Activated T-helper 9 cell treated with anti-CD3 and anti-CD28 coated beads, Interleukin-2, amount 50 U/mL, for 16 hours (primary cell): ENCODE measurements around the gene SLC47A1.
"Not testable (repeated sequence)": the region's sequence is repeated elsewhere in the genome, so short reads cannot be mapped to it uniquely, and the experiment has no call there.

Experiments used
- DNase-seq: peaks from one replicate; pipeline ENCODE4 v3.0.0-alpha.2; 2020; ENCODE audit warnings: low read depth

SLC47A1 gene

GRCh38 chr17:19533718-19534561 is at the start of gene SLC47A1:
TSS of gene SLC47A1 (plus strand) at chr17:19533854. CDS start at chr17:19533940, 86 bp downstream.
- DNase-seq: no peak

- no peak for DNase-seq
Measured at GRCh38 chr17:19485800-19486340, 47.8 kb upstream of the SLC47A1 start.

GRCh38 chr17:19486351-19487023 is 47.2 kb upstream of the SLC47A1 start:
- DNase-seq: no peak

GRCh38 chr17:19487024-19487600 is 46.5 kb upstream of the SLC47A1 start:
- no peak for DNase-seq

- no peak for DNase-seq
Measured at GRCh38 chr17:19492141-19492540, 41.5 kb upstream of the SLC47A1 start.

GRCh38 chr17:19494961-19495806 is 38.5 kb upstream of the SLC47A1 start:
- DNase-seq: no peak

- no peak for DNase-seq
Measured at GRCh38 chr17:19495828-19496528, 37.7 kb upstream of the SLC47A1 start.

GRCh38 chr17:19497624-19498023 is 36.0 kb upstream of the SLC47A1 start:
- DNase-seq: no peak

- DNase-seq: no peak
Measured at GRCh38 chr17:19501219-19501618, 32.4 kb upstream of the SLC47A1 start.

GRCh38 chr17:19502517-19502916 is 31.1 kb upstream of the SLC47A1 start:
- peak; percentile 10 for DNase-seq

GRCh38 chr17:19505561-19505960 is 28.1 kb upstream of the SLC47A1 start:
- DNase-seq: not testable (repeated sequence)

- DNase-seq: peak; percentile 76
Measured at GRCh38 chr17:19507775-19508576, 25.7 kb upstream of the SLC47A1 start.

GRCh38 chr17:19508577-19508867 is 25.1 kb upstream of the SLC47A1 start:
- DNase-seq: no peak

GRCh38 chr17:19509281-19509852 is 24.3 kb upstream of the SLC47A1 start:
- DNase-seq: not testable (repeated sequence)

- no peak for DNase-seq
Measured at GRCh38 chr17:19510903-19511302, 22.8 kb upstream of the SLC47A1 start.

GRCh38 chr17:19513897-19514488 is 19.7 kb upstream of the SLC47A1 start:
- DNase-seq: peak; percentile 33

GRCh38 chr17:19517699-19518098 is 16.0 kb upstream of the SLC47A1 start:
- DNase-seq: no peak

- DNase-seq: not testable (repeated sequence)
Measured at GRCh38 chr17:19519388-19520291, 14.0 kb upstream of the SLC47A1 start.

GRCh38 chr17:19520641-19521040 is 13.0 kb upstream of the SLC47A1 start:
- DNase-seq: no peak
